Sciatic nerve (tissue), 2 donors: Measurements from ENCODE around the gene FAM107B. TPM values are rescaled to one million over a fixed set of nuclear protein-coding genes. Genes with fewer than 3 reads are reported as not detected.
A peak's percentile ranks its signal among the peaks of the same experiment; 100 is the strongest.

Source experiments
- ATAC-seq: fragments of 200-7000 bp; cut with Tn5 transposase; one replicate; pipeline ENCODE4 v1.9.1; 2020; ENCODE audit warnings: mild to moderate bottlenecking, moderate library complexity
- DNase-seq: peaks from one replicate; pipeline ENCODE4 v3.0.0-alpha.2; 2020; ENCODE audit warnings: low spot score
- intact Hi-C: fragments of 100-400 bp; cut with DNase I; formaldehyde crosslinking; loops from one replicate; pipeline ENCODE4 v1.14.2; 2022
- total RNA-seq: library from RNA; stranded (reverse); fragmentation: NEBNext Ultra II Directional; extraction: Animal tissue kit (Norgen Biotek cat#: 25700); gene quantifications from one replicate; pipeline ENCODE4 v1.2.1, GENCODE V29; 2021
- donor health status: DM: no; HTN: no; CAD: no.
- donor health status: DM: no; HTN: no; CAD: no.

FAM107B gene
- total RNA-seq, 1 donor from 2014 or later = 23.7 TPM

DNA sequence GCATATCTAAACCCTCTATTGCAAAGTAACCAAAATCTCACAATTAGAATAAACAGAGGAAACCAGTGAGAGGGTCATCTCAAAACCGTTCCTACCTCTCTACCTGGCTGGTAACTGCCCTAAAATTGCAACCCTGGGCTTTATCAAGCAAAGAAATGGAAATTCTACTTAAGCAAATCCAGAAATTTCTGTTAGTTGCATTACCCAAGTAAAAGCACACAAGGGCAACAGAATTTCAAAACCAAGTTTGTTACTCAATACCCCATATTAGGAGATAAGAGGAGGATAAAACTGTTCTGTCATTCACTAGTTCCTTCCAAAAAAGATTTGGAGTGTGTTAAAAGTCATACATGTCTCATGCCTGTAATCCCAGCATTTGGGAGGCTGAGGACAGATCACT lies 195.3 kb downstream of the FAM107B start:
- intact Hi-C loops = no loop called here
- DNase-seq (no peak), ATAC-seq (peak; percentile 60)

GRCh38 chr10:14578060-14578952 lies 196.4 kb downstream of the FAM107B start:
- DNase-seq (no peak), ATAC-seq (no peak)
- intact Hi-C loops = no loop called here

GRCh38 chr10:14574885-14575284 lies 199.8 kb downstream of the FAM107B start:
- no peak for ATAC-seq
- intact Hi-C loops = no loop called here
- no peak for DNase-seq

- ATAC-seq (no peak), DNase-seq (no peak)
- intact Hi-C loops = no loop called here
Measured at GRCh38 chr10:14574291-14574690, 200.4 kb downstream of the FAM107B start.

- DNase-seq (no peak), ATAC-seq (no peak)
- intact Hi-C loops = no loop called here
Measured at GRCh38 chr10:14573666-14574261, 200.9 kb downstream of the FAM107B start.

- ATAC-seq = no peak
Measured at GRCh38 chr10:14572811-14573210, 201.9 kb downstream of the FAM107B start.

GRCh38 chr10:14571866-14572507 lies 202.7 kb downstream of the FAM107B start:
- ATAC-seq (peak; percentile 41), DNase-seq (no peak)
- intact Hi-C loops = no loop called here

More at GRCh38 chr10:14572811-14573210, 201.9 kb downstream of the FAM107B start:
- no peak for DNase-seq
- intact Hi-C loops = no loop called here

GRCh38 chr10:14570800-14571199 lies 203.9 kb downstream of the FAM107B start:
- DNase-seq = no peak
- intact Hi-C loops = no loop called here
- no peak for ATAC-seq

DNA sequence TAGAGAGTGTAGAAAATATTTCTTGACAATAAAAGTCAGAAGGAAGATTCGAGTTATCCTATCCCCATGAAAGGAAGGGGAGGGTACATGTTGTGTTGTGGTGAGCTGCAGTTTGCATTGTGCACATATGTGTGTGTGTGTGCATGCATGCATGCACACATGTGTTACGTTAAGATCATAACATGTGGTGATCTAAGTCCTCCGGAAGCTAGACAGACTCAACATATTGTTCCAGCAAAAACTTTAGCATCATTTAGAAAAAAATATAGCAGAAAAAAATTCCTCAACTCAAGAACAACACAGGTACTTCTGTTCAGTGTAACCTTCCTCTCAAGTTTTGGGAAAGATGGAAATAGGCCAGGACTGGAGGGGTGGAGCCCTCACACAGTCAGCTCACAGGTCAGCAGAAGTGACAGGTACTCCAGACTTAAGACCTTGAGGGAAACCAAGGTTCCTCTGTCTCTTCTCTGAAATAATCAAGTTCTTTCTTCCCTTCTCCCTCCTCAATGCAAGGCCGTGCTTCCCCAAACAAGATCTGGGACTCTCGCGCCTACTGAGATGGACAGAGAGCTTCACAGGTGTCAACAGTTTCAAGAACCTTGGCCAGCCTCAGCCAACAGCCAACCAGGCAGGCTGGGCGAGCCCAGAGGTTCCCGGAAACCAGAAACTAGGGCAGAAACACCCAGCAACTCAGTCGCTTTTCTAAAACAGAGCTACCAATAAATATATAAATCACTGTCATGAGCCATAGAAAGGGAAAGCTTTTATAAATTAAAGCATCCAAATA lies 205.2 kb downstream of the FAM107B start:
- DNase-seq (no peak), ATAC-seq (no peak)
- intact Hi-C loops = no loop called here

DNA sequence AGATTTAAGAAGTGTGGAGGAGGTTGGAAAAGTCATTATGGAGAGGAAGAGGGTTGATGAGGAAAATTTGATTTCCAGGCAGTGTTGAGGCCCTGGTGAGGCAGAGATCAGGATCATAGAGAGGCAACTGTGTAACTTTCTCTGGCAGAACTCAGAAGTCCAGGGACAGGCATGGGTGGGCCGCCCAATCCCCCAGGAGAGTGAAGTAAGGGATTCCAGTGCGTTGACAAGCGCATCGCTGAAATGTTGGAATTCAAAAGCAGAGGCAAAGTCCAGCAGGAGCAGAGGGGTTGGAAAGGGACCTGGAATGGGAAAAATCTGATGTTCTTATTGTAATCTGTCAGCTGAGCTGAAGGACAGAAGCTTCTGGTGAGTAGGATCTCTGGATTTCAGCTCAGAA lies 207.3 kb downstream of the FAM107B start:
- ATAC-seq (no peak), DNase-seq (no peak)
- intact Hi-C loops = no loop called here

DNA sequence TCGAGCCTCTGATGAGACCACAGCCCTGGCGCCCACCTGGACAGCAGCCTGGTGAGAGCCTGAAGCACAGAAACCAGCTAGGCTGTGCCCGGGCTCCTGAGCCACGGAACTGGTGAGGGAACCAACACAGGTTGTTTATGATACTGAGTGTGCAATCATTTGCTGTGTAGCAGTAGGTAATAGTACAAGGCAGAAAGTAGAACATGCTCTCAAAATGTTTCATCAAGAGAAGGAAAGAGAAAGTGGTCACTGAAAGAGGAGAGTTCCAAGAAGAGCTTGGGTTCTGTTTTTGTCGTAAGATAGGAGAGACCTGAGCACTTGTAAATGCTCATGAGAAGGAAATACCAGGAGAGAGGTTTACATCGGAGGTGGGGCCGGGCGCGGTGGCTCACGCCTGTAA lies 208.2 kb downstream of the FAM107B start:
- ATAC-seq = no peak
- no peak for DNase-seq
- intact Hi-C loops = no loop called here

GRCh38 chr10:14565199-14565598 lies 209.5 kb downstream of the FAM107B start:
- peak; percentile 84 for ATAC-seq

DNA sequence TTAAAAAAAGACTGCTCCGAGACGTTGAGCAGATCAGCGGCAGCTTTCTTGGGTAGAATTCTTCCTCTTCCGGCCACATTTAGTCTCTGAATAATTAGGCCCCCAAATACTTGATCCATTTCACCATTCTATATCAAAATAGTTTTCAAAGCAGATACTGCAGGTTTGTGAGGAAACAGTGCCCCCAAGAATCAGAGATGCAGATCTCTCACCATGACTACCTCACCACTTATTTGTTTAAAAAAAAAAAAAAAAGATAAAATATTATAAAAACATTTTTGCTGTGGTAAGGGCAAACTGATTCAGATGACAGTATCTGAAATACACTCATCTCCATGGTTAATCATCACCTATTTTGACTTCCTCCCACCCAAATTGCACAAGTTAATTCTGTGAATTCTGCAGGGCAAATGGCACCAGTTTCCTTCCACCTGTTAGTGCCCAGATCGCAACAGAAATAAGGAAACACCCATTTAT lies 210.4 kb downstream of the FAM107B start:
- ATAC-seq = no peak
- intact Hi-C loops = no loop called here
- no peak for DNase-seq

More at GRCh38 chr10:14565199-14565598, 209.5 kb downstream of the FAM107B start:
- DNase-seq = no peak
- intact Hi-C loops = no loop called here

GRCh38 chr10:14563359-14563940 lies 211.2 kb downstream of the FAM107B start:
- ATAC-seq = no peak
- no peak for DNase-seq
- intact Hi-C loops = no loop called here

DNA sequence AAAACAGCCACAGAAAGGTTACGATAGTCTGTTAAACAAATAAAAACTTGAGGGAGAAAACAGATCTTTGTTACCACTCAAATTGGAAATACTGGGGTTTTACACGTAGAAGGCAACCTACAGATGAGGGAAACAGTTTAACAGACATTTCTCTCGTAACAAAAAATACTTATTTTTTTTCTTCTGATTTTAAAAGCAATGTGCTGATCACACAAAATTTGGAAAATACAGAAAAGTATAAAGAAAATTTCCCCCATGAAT lies 211.7 kb downstream of the FAM107B start:
- intact Hi-C loops = no loop called here
- DNase-seq = no peak
- ATAC-seq = no peak

GRCh38 chr10:14562218-14563075 lies 212.2 kb downstream of the FAM107B start:
- no peak for ATAC-seq
- intact Hi-C loops = no loop called here

DNA sequence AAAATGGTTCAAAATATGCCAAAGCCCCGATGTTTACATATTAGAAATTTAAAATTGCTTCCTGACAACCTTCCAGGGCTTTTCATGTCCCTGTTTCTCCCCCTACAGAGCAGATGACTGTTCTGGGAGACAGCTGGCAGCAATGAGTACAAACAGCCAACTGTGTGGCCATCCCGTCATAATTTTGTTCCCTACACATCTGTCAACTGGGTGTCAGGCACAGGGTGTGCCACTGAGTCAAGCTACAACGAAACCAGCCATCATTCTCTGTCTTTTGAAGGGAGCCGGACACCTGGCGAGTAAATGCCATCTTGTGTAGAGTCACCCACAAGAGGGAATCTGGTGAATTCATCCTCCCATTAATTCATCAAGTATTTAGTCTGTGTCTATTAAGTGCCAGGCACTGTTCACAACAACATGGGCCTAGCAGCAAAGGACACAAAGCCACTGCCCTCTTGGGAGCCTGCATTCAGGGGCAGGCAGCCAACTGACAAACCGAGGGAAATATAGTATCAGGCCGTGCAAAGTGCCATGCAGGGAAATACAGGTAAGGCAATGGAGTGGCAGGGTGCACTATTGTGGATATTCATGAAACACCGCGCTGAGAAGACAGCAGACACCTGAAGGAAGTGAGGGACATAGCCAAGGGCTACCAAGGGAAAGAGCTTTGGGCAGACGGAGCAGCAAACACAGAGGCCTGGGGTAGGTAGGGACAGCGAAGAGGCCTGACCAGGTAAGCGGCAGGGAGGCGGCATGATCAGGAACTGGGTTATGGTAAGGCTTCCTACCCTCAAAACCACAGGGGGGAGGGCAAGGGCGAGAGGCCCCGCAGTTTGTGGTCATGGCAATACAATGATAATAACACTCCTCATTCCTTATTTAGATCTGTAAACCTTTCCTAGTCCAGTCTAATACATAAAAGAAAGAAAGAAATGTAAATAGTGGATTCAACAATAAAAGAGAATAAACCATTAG lies 213.6 kb downstream of the FAM107B start:
- DNase-seq (peak; percentile 45), ATAC-seq (no peak)
- intact Hi-C loops = no loop called here

More at GRCh38 chr10:14562218-14563075, 212.2 kb downstream of the FAM107B start:
- DNase-seq = no peak
